H1 (cell line): ENCODE results near the gene CPM. TPM values are rescaled to one million over a fixed set of nuclear protein-coding genes. Genes with fewer than 3 reads are reported as not detected.

Experiments
- CTCF ChIA-PET: fragments of 300-600 bp; sonication (Branson Sonifier 250); formaldehyde crosslinking; loops from one replicate; lab custom pipeline; 2021; ENCODE audit not compliant: partially characterized antibody; lab: Charles Lee
- POLR2A ChIA-PET: fragments of 300-600 bp; sonication (Branson Sonifier 250); formaldehyde crosslinking; loops from one replicate; lab custom pipeline; 2021; ENCODE audit warnings: inconsistent platforms; ENCODE audit not compliant: partially characterized antibody; lab: Charles Lee
- DNase-seq, 2 experiments: peaks; one replicate each; pipeline versions ENCODE4 v3.0.0 to v3.0.0-alpha.2; 2010 to 2022; ENCODE audit warnings: low spot score in 2 of 2, low read depth in 1 of 2, mixed read lengths in 1 of 2
- FAIRE-seq: peaks from 2 replicates; lab custom pipeline; 2011; peaks lifted over from hg19 to GRCh38; lab: Jason Lieb, UNC
- H2AFZ ChIP-seq: 2 replicates; pipeline ENCODE4 v1.8.1; 2012; ENCODE audit warnings: low read length, inconsistent platforms
- H2AK5ac ChIP-seq: 2 replicates; pipeline ENCODE4 v1.6.1; 2013; ENCODE audit warnings: low read depth, low read length
- H2BK120ac ChIP-seq: replicated peaks from 2 replicates; pipeline ENCODE3; 2013; ENCODE audit warnings: low read depth, low read length, inconsistent platforms
- H2BK12ac ChIP-seq: 2 replicates; pipeline ENCODE4 v1.6.1; 2013; ENCODE audit warnings: low read depth, low read length
- H2BK15ac ChIP-seq: 2 replicates; pipeline ENCODE4 v1.6.1; 2013; ENCODE audit warnings: low read length
- H2BK20ac ChIP-seq: 2 replicates; pipeline ENCODE4 v1.6.1; 2013; ENCODE audit warnings: low read length
- H2BK5ac ChIP-seq: 2 replicates; pipeline ENCODE4 v1.6.1; 2013; ENCODE audit warnings: low read depth, low read length
- H3K14ac ChIP-seq: 2 replicates; pipeline ENCODE4 v1.6.1; 2013; ENCODE audit warnings: inconsistent platforms; ENCODE audit not compliant: insufficient read length
- H3K18ac ChIP-seq: 2 replicates; pipeline ENCODE4 v1.6.1; 2013; ENCODE audit warnings: low read length; ENCODE audit errors: extremely low read depth
- H3K23ac ChIP-seq: 2 replicates; pipeline ENCODE4 v1.6.1; 2013; ENCODE audit warnings: inconsistent platforms; ENCODE audit not compliant: insufficient read length
- H3K23me2 ChIP-seq: 2 replicates; pipeline ENCODE4 v1.6.1; 2013; ENCODE audit warnings: low read depth, low read length
- H3K27ac ChIP-seq: 2 replicates; pipeline ENCODE4 v1.6.1; 2011; ENCODE audit warnings: low read depth, low read length, inconsistent platforms
- H3K27me3 ChIP-seq, 4 experiments: replicated peaks in 1 of 4; 1 replicate in 1 of 4; 2 replicates in 3 of 4; pipeline versions ENCODE4 v1.6.1 to v1.8.1; 2011 to 2013; ENCODE audit warnings: low read length in 3 of 4, mild to moderate bottlenecking in 3 of 4, inconsistent platforms in 2 of 4, mixed read lengths in 2 of 4, moderate library complexity in 1 of 4; ENCODE audit not compliant: control insufficient read depth in 3 of 4, insufficient read depth in 3 of 4; ENCODE audit errors: extremely low read depth in 1 of 4
- H3K36me3 ChIP-seq, 4 experiments: 2 replicates each; pipeline versions ENCODE4 v1.6.1 to v1.8.1; 2011 to 2013; ENCODE audit warnings: mild to moderate bottlenecking in 4 of 4, low read length in 3 of 4, moderate library complexity in 2 of 4, control low read depth in 1 of 4, inconsistent platforms in 1 of 4; ENCODE audit not compliant: insufficient read depth in 4 of 4, control insufficient read depth in 2 of 4
- H3K4ac ChIP-seq: replicated peaks from 2 replicates; pipeline ENCODE3; 2013; ENCODE audit warnings: low read length, low read depth, mixed read lengths, inconsistent platforms; ENCODE audit not compliant: insufficient read length
- H3K4me1 ChIP-seq, 4 experiments: replicated peaks in 1 of 4; 1 replicate in 1 of 4; 2 replicates in 3 of 4; pipeline versions ENCODE4 v1.6.1 to v1.8.1; 2011 to 2013; ENCODE audit warnings: low read length in 3 of 4, inconsistent platforms in 2 of 4, mixed read lengths in 1 of 4; ENCODE audit not compliant: insufficient read depth in 4 of 4, control insufficient read depth in 3 of 4
- H3K4me2 ChIP-seq, 2 experiments: 2 replicates each; pipeline versions ENCODE4 v1.6.1 to v1.8.1; 2011 to 2013; ENCODE audit warnings: low read depth in 2 of 2, low read length in 2 of 2, control low read depth in 1 of 2, inconsistent platforms in 1 of 2, mild to moderate bottlenecking in 1 of 2; ENCODE audit not compliant: insufficient read depth in 1 of 2
- H3K4me3 ChIP-seq, 4 experiments: fragments of 200-600, 300-600 bp in 1 of 4; sonication (generic), shearing (Covaris generic), sonication (Bioruptor Twin) in 1 of 4; 2 replicates each; pipeline versions ENCODE4 v1.5.1 to v1.8.1; 2011 to 2016; ENCODE audit warnings: low read length in 4 of 4, low read depth in 3 of 4, control low read depth in 2 of 4, inconsistent platforms in 2 of 4, mild to moderate bottlenecking in 2 of 4, mixed read lengths in 1 of 4, moderate library complexity in 1 of 4; ENCODE audit not compliant: insufficient read depth in 2 of 4; ENCODE audit errors: extremely low read depth in 1 of 4
- H3K56ac ChIP-seq: replicated peaks from 2 replicates; pipeline ENCODE3; 2013; ENCODE audit warnings: low read depth, mild to moderate bottlenecking, mixed read lengths, low read length, inconsistent platforms; ENCODE audit not compliant: insufficient read length
- H3K79me1 ChIP-seq: 2 replicates; pipeline ENCODE4 v1.6.1; 2013; ENCODE audit warnings: low read depth, low read length, control low read depth
- H3K79me2 ChIP-seq, 2 experiments: 2 replicates each; pipeline versions ENCODE4 v1.6.1 to v1.8.1; 2012 to 2013; ENCODE audit warnings: low read length in 2 of 2, mild to moderate bottlenecking in 2 of 2, inconsistent platforms in 1 of 2; ENCODE audit not compliant: insufficient read depth in 2 of 2, control insufficient read depth in 1 of 2
- H3K9ac ChIP-seq, 4 experiments: replicated peaks in 1 of 4; 1 replicate in 1 of 4; 2 replicates in 3 of 4; pipeline versions ENCODE4 v1.6.1 to v1.8.1; 2011 to 2013; ENCODE audit warnings: low read depth in 3 of 4, low read length in 3 of 4, control low read depth in 2 of 4, mild to moderate bottlenecking in 2 of 4, moderate library complexity in 2 of 4, inconsistent platforms in 1 of 4; ENCODE audit errors: extremely low read depth in 1 of 4
- H3K9me3 ChIP-seq, 2 experiments: 2 replicates each; pipeline versions ENCODE4 v1.6.1 to v1.8.1; 2012 to 2013; ENCODE audit warnings: mild to moderate bottlenecking in 2 of 2, moderate library complexity in 2 of 2, control low read depth in 1 of 2, inconsistent platforms in 1 of 2, low read depth in 1 of 2, low read length in 1 of 2, mixed read lengths in 1 of 2; ENCODE audit not compliant: insufficient read depth in 2 of 2
- H4K20me1 ChIP-seq, 2 experiments: replicated peaks in 1 of 2; 2 replicates each; pipeline versions ENCODE3 to v1.8.1; 2011 to 2013; ENCODE audit warnings: inconsistent platforms in 2 of 2, low read length in 2 of 2, mild to moderate bottlenecking in 1 of 2; ENCODE audit not compliant: insufficient read depth in 2 of 2, control insufficient read depth in 1 of 2
- H4K5ac ChIP-seq: 2 replicates; pipeline ENCODE4 v1.6.1; 2013; ENCODE audit warnings: low read length, low read depth, mixed read lengths, inconsistent platforms; ENCODE audit not compliant: insufficient read length
- H4K8ac ChIP-seq: 2 replicates; pipeline ENCODE4 v1.8.0; 2013; ENCODE audit warnings: mild to moderate bottlenecking, moderate library complexity, low read length, inconsistent platforms; ENCODE audit not compliant: insufficient read depth; ENCODE audit errors: extremely low read depth
- H4K91ac ChIP-seq: replicated peaks from 2 replicates; pipeline ENCODE3; 2013; ENCODE audit warnings: low read length, mixed read lengths, inconsistent platforms; ENCODE audit not compliant: insufficient read length
- BRCA1 ChIP-seq: IDR thresholded peaks from 2 replicates; pipeline ENCODE4 v1.6.1; 2012; ENCODE audit warnings: low read depth, low read length, improper control_type of control experiment
- CHD1 ChIP-seq: IDR thresholded peaks from 2 replicates; pipeline ENCODE4 v1.6.1; 2012; ENCODE audit warnings: low read depth, low read length, improper control_type of control experiment
- CHD2 ChIP-seq: IDR thresholded peaks from 2 replicates; pipeline ENCODE4 v1.6.1; 2012; ENCODE audit warnings: low read length, improper control_type of control experiment
- CREB1 ChIP-seq: IDR thresholded peaks from 2 replicates; pipeline ENCODE4 v1.6.1; 2012; ENCODE audit warnings: inconsistent platforms
- EGR1 ChIP-seq: IDR thresholded peaks from 2 replicates; pipeline ENCODE4 v1.6.1; 2011; ENCODE audit warnings: low read depth, low read length, borderline replicate concordance
- KDM5A ChIP-seq: fragments of 200-600 bp; IDR thresholded peaks from 2 replicates; pipeline ENCODE4 v1.7.1; 2012; ENCODE audit warnings: mild to moderate bottlenecking, low read length, inconsistent platforms, mixed read lengths
- PHF8 ChIP-seq: fragments of 200-600 bp; sonication (generic); conservative IDR thresholded peaks from 2 replicates; pipeline ENCODE4 v1.7.1; 2012; ENCODE audit warnings: low read depth, mild to moderate bottlenecking, inconsistent platforms, low read length, moderate library complexity
- SIN3A ChIP-seq, 2 experiments: IDR thresholded peaks in 1 of 2; conservative IDR thresholded peaks in 1 of 2; 2 replicates each; pipeline ENCODE4 v1.6.1; 2011 to 2012; ENCODE audit warnings: low read length in 2 of 2, improper control_type of control experiment in 1 of 2, low read depth in 1 of 2, mild to moderate bottlenecking in 1 of 2
- SUZ12 ChIP-seq: fragments of 200-600 bp; sonication (generic); IDR thresholded peaks from 2 replicates; pipeline ENCODE4 v1.6.1; 2012; ENCODE audit warnings: mild to moderate bottlenecking, inconsistent platforms, low read length, moderate library complexity, mixed read lengths
- TCF12 ChIP-seq: IDR thresholded peaks from 2 replicates; pipeline ENCODE4 v1.6.1; 2011; ENCODE audit warnings: low read depth, mild to moderate bottlenecking, low read length
- WGBS, 2 experiments: shearing (Covaris generic) in 1 of 2; methylation state at CpG; one replicate each; pipeline versions ENCODE4 v1.1.6 to v1.1.7; 2013 to 2015; ENCODE audit warnings: low lambda C conversion rate in 2 of 2, mixed read lengths in 2 of 2, inconsistent platforms in 1 of 2, low coverage in 1 of 2, missing lambda C conversion rate in 1 of 2; ENCODE audit not compliant: insufficient replicate concordance in 2 of 2, insufficient coverage in 1 of 2, insufficient read length in 1 of 2; ENCODE audit errors: extremely low coverage in 1 of 2, missing lambda C conversion rate in 1 of 2; 5-methylcytosine and 5-hydroxymethylcytosine counted together
- polyA plus RNA-seq, 7 experiments: library from polyadenylated mRNA; depleted of rRNA in 3 of 7; stranded (reverse) in 5 of 7; unstranded in 2 of 7; fragments of >200 nt in 5 of 7; fragments of 200-250 nt in 2 of 7; gene quantifications; 1 replicate in 5 of 7; 2 replicates in 1 of 7; 4 replicates in 1 of 7; pipeline versions ENCODE4 v1.2.1 to v1.2.3, GENCODE V29; 2011 to 2013; ENCODE audit warnings: missing spikeins in 2 of 7, mixed read lengths in 2 of 7
- total RNA-seq: library from RNA; stranded (reverse); fragmentation: NEBNext Ultra II Directional; extraction: Animal tissue kit (Norgen Biotek cat#: 25700); gene quantifications from 2 replicates; pipeline ENCODE4 v1.2.1, GENCODE V29; 2021
- TF ChIP-seq, protein P1 (sequence below), 3 experiments: IDR thresholded peaks; 1 replicate in 2 of 3; 2 replicates in 1 of 3; pipeline versions ENCODE4 v1.5.1 to v1.6.1; 2011; ENCODE audit warnings: low read length in 3 of 3, mild to moderate bottlenecking in 3 of 3, inconsistent platforms in 2 of 3, low read depth in 1 of 3, moderate library complexity in 1 of 3; ENCODE audit not compliant: insufficient read depth in 1 of 3; ENCODE audit errors: control extremely low read depth in 1 of 3

The CPM gene
- total and polyA plus RNA-seq, 2 of the 8 experiments (the other 6 are each of a cell fraction or from before 2014, with no cell fraction given) = 0.33 to 3.1 TPM

DNA sequence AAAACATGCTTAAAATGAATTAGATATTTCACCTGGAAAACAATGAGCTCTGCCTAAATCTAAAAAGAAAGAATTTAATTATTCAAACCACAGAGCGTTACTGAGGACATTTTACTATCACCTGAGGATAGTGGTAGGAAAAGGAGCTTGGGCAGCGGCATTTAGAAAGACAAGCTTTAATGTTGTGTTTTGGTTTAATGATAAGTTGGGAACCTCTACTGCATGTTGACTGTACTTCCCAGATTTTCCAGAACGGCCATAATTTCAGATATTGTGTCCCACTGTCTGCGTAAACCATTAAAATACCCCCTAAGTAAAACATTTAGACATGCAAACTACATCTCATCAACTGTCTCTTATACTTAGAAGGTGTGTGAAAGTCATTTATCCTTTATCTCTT is 55.4 kb downstream of the CPM start:
- Histone ChIP-seq H2AK5ac (no peak overlapping the region), H2BK12ac (no peak overlapping the region), H2BK15ac (no peak overlapping the region), H4K5ac (no peak overlapping the region), H3K4ac (no peak overlapping the region), H4K91ac (no peak overlapping the region), H3K27ac (no peak overlapping the region), H2BK20ac (no peak overlapping the region), H3K36me3 (no peaks in the 10 kb centered on the region), H2AFZ (no peak overlapping the region), H4K8ac (no peak overlapping the region), H3K4me1 (no peaks in the 10 kb centered on the region), H3K79me1 (no peaks in the 10 kb centered on the region), H3K14ac (no peak overlapping the region), H3K23ac (no peak overlapping the region), H3K9me3 (peaks cover 0 to 4% of the 10 kb centered on the region in 2 experiments; a peak in 1 of 4 replicates), H4K20me1 (no peaks in the 10 kb centered on the region), H3K9ac (no peak overlapping the region), H3K27me3 (no peaks in the 10 kb centered on the region), H3K56ac (no peak overlapping the region), H2BK5ac (no peak overlapping the region), H3K23me2 (no peaks in the 10 kb centered on the region), H3K4me3 (no peak overlapping the region), H3K4me2 (no peak overlapping the region), H2BK120ac (no peak overlapping the region), H3K18ac (no peak overlapping the region), H3K79me2 (no peaks in the 10 kb centered on the region)
- WGBS, 2 experiments = 90% methylated on average over 4 of the region's 4 CpGs; no CpG with 5 or more reads in 1 of the 2 experiments
- TF ChIP-seq CHD2 = no peak
- TF ChIP-seq TCF12 = no peak
- TF ChIP-seq SIN3A (conservative IDR thresholded peaks at IDR 0.05 in 1 of 2, IDR thresholded peaks at IDR 0.05 in 1 of 2; ENCODE audit: low read depth in 1 of 2, low read length in 2 of 2) = no peak
- TF ChIP-seq EGR1 = no peak
- TF ChIP-seq CREB1 = no peak
- TF ChIP-seq PHF8 = no peak
- no peak for TF ChIP-seq KDM5A
- TF ChIP-seq, protein P1, sequence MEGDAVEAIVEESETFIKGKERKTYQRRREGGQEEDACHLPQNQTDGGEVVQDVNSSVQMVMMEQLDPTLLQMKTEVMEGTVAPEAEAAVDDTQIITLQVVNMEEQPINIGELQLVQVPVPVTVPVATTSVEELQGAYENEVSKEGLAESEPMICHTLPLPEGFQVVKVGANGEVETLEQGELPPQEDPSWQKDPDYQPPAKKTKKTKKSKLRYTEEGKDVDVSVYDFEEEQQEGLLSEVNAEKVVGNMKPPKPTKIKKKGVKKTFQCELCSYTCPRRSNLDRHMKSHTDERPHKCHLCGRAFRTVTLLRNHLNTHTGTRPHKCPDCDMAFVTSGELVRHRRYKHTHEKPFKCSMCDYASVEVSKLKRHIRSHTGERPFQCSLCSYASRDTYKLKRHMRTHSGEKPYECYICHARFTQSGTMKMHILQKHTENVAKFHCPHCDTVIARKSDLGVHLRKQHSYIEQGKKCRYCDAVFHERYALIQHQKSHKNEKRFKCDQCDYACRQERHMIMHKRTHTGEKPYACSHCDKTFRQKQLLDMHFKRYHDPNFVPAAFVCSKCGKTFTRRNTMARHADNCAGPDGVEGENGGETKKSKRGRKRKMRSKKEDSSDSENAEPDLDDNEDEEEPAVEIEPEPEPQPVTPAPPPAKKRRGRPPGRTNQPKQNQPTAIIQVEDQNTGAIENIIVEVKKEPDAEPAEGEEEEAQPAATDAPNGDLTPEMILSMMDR (IDR thresholded peaks at IDR 0.05; ENCODE audit: control extremely low read depth in 1 of 3, insufficient read depth in 1 of 3, low read depth in 1 of 3, low read length in 3 of 3) = no peak
- no peak for TF ChIP-seq SUZ12
- no peak for TF ChIP-seq CHD1
- TF ChIP-seq BRCA1 = no peak
- FAIRE-seq (no peak), DNase-seq (no peak)
- ChIA-PET POLR2A (interaction anchor here (0.7 kb wide), 1 partner anchor 43 kb away, joined by 3 read pairs; no protein-coding TSS in a partner anchor), CTCF (interaction anchor here (0.9 to 1.5 kb wide), 5 partner anchors 12 to 375 kb away, joined by 3 to 6 read pairs (median 4); no protein-coding TSS in a partner anchor)
